HepG2 (cell line): ENCODE results near the gene TRPM5. TPM values are rescaled to one million over a fixed set of nuclear protein-coding genes. Genes with fewer than 3 reads are reported as not detected.

Experiments
- AHDC1 ChIP-seq: sonication (generic); formaldehyde crosslinking; IDR thresholded peaks from 2 replicates; pipeline ENCODE4 v1.5.1; 2020; ENCODE audit warnings: mild to moderate bottlenecking, missing genetic modification reagents, borderline replicate concordance
- CBFB ChIP-seq: sonication (generic); formaldehyde crosslinking; IDR thresholded peaks from 2 replicates; pipeline ENCODE4 v1.4.0; 2020; ENCODE audit warnings: missing genetic modification reagents
- ETV5 ChIP-seq: IDR thresholded peaks from 2 replicates; pipeline ENCODE4 v1.6.1; 2018; ENCODE audit warnings: missing biosample characterization, missing genetic modification reagents, inconsistent platforms, borderline replicate concordance
- GABPA ChIP-seq, 2 experiments: IDR thresholded peaks; 2 replicates each; pipeline ENCODE4 v1.6.1; 2011 to 2016; ENCODE audit warnings: low read depth in 2 of 2, low read length in 1 of 2, missing biosample characterization in 1 of 2, missing genetic modification characterization in 1 of 2
- JDP2 ChIP-seq: sonication (generic); formaldehyde crosslinking; IDR thresholded peaks from 2 replicates; pipeline ENCODE4 v1.8.1; 2022; ENCODE audit warnings: missing genetic modification reagents, borderline replicate concordance
- KLF6 ChIP-seq: IDR thresholded peaks from 2 replicates; pipeline ENCODE4 v1.8.0; 2016; ENCODE audit warnings: missing biosample characterization, missing genetic modification reagents
- ONECUT2 ChIP-seq: sonication (generic); formaldehyde crosslinking; IDR thresholded peaks from 2 replicates; pipeline ENCODE4 v1.4.0; 2020; ENCODE audit warnings: missing genetic modification reagents
- PHF21A ChIP-seq: sonication (generic); formaldehyde crosslinking; IDR thresholded peaks from 2 replicates; pipeline ENCODE4 v1.5.0; 2020; ENCODE audit warnings: mild to moderate bottlenecking, missing genetic modification reagents
- RAD21 ChIP-seq: fragments of 450-650 bp; formaldehyde crosslinking; IDR thresholded peaks from 2 replicates; pipeline ENCODE4 v1.5.0; 2020; ENCODE audit warnings: mild to moderate bottlenecking
- RAD51 ChIP-seq: fragments of 450-650 bp; IDR thresholded peaks from 2 replicates; pipeline ENCODE4 v1.6.1; 2016; ENCODE audit warnings: borderline replicate concordance
- REST ChIP-seq, 2 experiments: IDR thresholded peaks; 2 replicates each; pipeline ENCODE4 v1.6.1; 2011 to 2012; ENCODE audit warnings: low read length in 2 of 2, borderline replicate concordance in 1 of 2, low read depth in 1 of 2, mild to moderate bottlenecking in 1 of 2, moderate library complexity in 1 of 2
- REXO4 ChIP-seq: sonication (generic); formaldehyde crosslinking; IDR thresholded peaks from 2 replicates; pipeline ENCODE4 v1.8.0; 2022; ENCODE audit warnings: missing genetic modification reagents, mild to moderate bottlenecking, borderline replicate concordance
- RFX3 ChIP-seq: IDR thresholded peaks from 2 replicates; pipeline ENCODE4 v1.6.1; 2016; ENCODE audit warnings: missing biosample characterization, missing genetic modification reagents
- STAG1 ChIP-seq: sonication (generic); formaldehyde crosslinking; IDR thresholded peaks from 2 replicates; pipeline ENCODE4 v1.4.0; 2020; ENCODE audit warnings: missing genetic modification reagents
- THAP11 ChIP-seq: IDR thresholded peaks from 2 replicates; pipeline ENCODE4 v1.6.1; 2016; ENCODE audit warnings: missing biosample characterization, missing genetic modification reagents
- ZNF24 ChIP-seq: fragments of 450-650 bp; IDR thresholded peaks from 2 replicates; pipeline ENCODE4 v1.6.1; 2017; ENCODE audit warnings: antibody characterized with exemption, mild to moderate bottlenecking
- ZNF275 ChIP-seq: sonication (generic); formaldehyde crosslinking; IDR thresholded peaks from 2 replicates; pipeline ENCODE4 v1.8.0; 2022; ENCODE audit warnings: missing genetic modification reagents, mild to moderate bottlenecking, inconsistent platforms, borderline replicate concordance
- ZNF615 ChIP-seq: sonication (generic); formaldehyde crosslinking; IDR thresholded peaks from 2 replicates; pipeline ENCODE4 v1.5.0; 2020; ENCODE audit warnings: mild to moderate bottlenecking, missing genetic modification reagents, borderline replicate concordance
- ZNF816 ChIP-seq: sonication (generic); formaldehyde crosslinking; IDR thresholded peaks from 2 replicates; pipeline ENCODE4 v1.8.0; 2022; ENCODE audit warnings: missing genetic modification reagents, mild to moderate bottlenecking, borderline replicate concordance
- ZNF883 ChIP-seq: sonication (generic); formaldehyde crosslinking; IDR thresholded peaks from 2 replicates; pipeline ENCODE4 v1.5.1; 2020; ENCODE audit warnings: mild to moderate bottlenecking, missing genetic modification reagents; ENCODE audit errors: not compliant biosample characterization
- polyA plus RNA-seq, 8 experiments: library from polyadenylated mRNA; depleted of rRNA in 3 of 8; stranded (reverse) in 7 of 8; unstranded in 1 of 8; fragments of >200 nt; fragmentation: Illumina TruSeq in 4 of 8; extraction: Trizol in 4 of 8; gene quantifications; 2 replicates each; pipeline versions ENCODE4 v1.2.1 to v1.2.3, GENCODE V29; 2011 to 2016; ENCODE audit warnings: low read depth in 4 of 8, missing spikeins in 1 of 8, mixed read lengths in 1 of 8; ENCODE audit not compliant: insufficient read depth in 1 of 8
- total RNA-seq, 5 experiments: library from RNA; depleted of rRNA; stranded (reverse); fragments of >200 nt; fragmentation: Illumina TruSeq; extraction: Trizol; gene quantifications; 2 replicates each; pipeline ENCODE4 v1.2.3, GENCODE V29; 2016; ENCODE audit warnings: low read depth in 1 of 5

The TRPM5 gene
- total and polyA plus RNA-seq, 2 of the 13 experiments (the other 11 are each of a cell fraction or from before 2014, with no cell fraction given): 0.12 TPM; not detected in 1

GRCh38 chr11:2400762-2401435 is 43.4 kb downstream of the TRPM5 start (continued):
- TF ChIP-seq AHDC1 (CRISPR knock-in tag): no peak
- TF ChIP-seq STAG1: no peak
- TF ChIP-seq CBFB (CRISPR knock-in tag): no peak
- no peak for TF ChIP-seq REST (IDR thresholded peaks at IDR 0.05; ENCODE audit: borderline replicate concordance in 1 of 2, low read depth in 1 of 2, low read length in 2 of 2)
- no peak for TF ChIP-seq REXO4 (CRISPR knock-in tag)
- no peak for TF ChIP-seq JDP2 (CRISPR knock-in tag)
- no peak for TF ChIP-seq ZNF883 (CRISPR knock-in tag)
- no peak for TF ChIP-seq RAD21 (CRISPR knock-in tag)
- TF ChIP-seq ETV5 (CRISPR knock-in tag): no peak
- no peak for TF ChIP-seq RFX3
- TF ChIP-seq KLF6 (CRISPR knock-in tag): no peak
- no peak for TF ChIP-seq ZNF24
- no peak for TF ChIP-seq ZNF816 (CRISPR knock-in tag)
- TF ChIP-seq ZNF275 (CRISPR knock-in tag): 0 out of 2 replicates have a peak, but pooled peaks have one; percentile 7
- no peak for TF ChIP-seq ONECUT2 (CRISPR knock-in tag)
- TF ChIP-seq GABPA (IDR thresholded peaks at IDR 0.05; ENCODE audit: low read depth, low read length): no peak
- TF ChIP-seq GABPA (CRISPR knock-in tag; IDR thresholded peaks at IDR 0.05; ENCODE audit: low read depth): no peak
- no peak; the same call in none of the 2 replicates for TF ChIP-seq THAP11 (CRISPR knock-in tag)
- TF ChIP-seq RAD51: no peak
- TF ChIP-seq ZNF615 (CRISPR knock-in tag): no peak
- TF ChIP-seq PHF21A (CRISPR knock-in tag): no peak
